PFSK-1 (cell line): ENCODE data around the gene BASP1.

Experiments
- POLR2AphosphoS5 ChIP-seq: IDR thresholded peaks from 2 replicates; pipeline ENCODE4 v1.6.1; 2012; ENCODE audit warnings: low read depth, mild to moderate bottlenecking, control low read depth, low read length, moderate library complexity
- REST ChIP-seq, 2 experiments: IDR thresholded peaks; 2 replicates each; pipeline versions ENCODE4 v1.6.1 to v1.8.0; 2011 to 2012; ENCODE audit warnings: low read depth in 2 of 2, low read length in 2 of 2, control low read depth in 1 of 2, inconsistent platforms in 1 of 2, mild to moderate bottlenecking in 1 of 2, moderate library complexity in 1 of 2; ENCODE audit not compliant: insufficient read depth in 1 of 2
- SIN3A ChIP-seq: IDR thresholded peaks from 2 replicates; pipeline ENCODE4 v1.6.1; 2012; ENCODE audit warnings: mild to moderate bottlenecking, low read length, moderate library complexity, borderline replicate concordance; ENCODE audit not compliant: insufficient read depth
- TAF1 ChIP-seq: IDR thresholded peaks from 2 replicates; pipeline ENCODE4 v1.6.1; 2012; ENCODE audit warnings: low read length, control low read depth, borderline replicate concordance; ENCODE audit not compliant: insufficient read depth

DNA sequence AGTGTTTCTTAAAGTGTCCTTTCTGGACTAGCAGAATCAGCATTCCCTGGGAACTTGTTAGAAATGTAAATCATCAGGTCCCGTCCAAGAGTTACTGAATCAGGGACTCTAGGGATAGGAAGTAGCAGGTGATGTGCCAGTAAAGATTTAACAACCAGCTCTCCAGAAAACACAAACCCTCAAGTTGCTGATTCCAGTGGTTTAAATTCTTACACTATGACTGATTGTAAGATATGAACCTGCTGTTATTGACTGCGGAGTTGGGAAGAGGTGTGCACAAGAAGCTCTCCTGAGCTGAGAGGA, 39.1 kb upstream of the BASP1 start:
- no peak for TF ChIP-seq REST (IDR thresholded peaks at IDR 0.05; ENCODE audit: insufficient read depth in 1 of 2, low read depth in 2 of 2, low read length in 2 of 2)
- TF ChIP-seq TAF1 = no peak
- TF ChIP-seq POLR2AphosphoS5 = no peak
- TF ChIP-seq SIN3A = no peak
